GM12892 (cell line): ENCODE data around the gene SHROOM2.

Experiments
- POLR2A ChIP-seq: IDR thresholded peaks from 2 replicates; pipeline ENCODE4 v1.6.1; 2011; ENCODE audit warnings: low read depth, low read length, control low read depth
- POLR2AphosphoS5 ChIP-seq: IDR thresholded peaks from 2 replicates; pipeline ENCODE4 v1.6.1; 2011; ENCODE audit warnings: low read depth, low read length, control low read depth
- TAF1 ChIP-seq: IDR thresholded peaks from 2 replicates; pipeline ENCODE4 v1.6.1; 2011; ENCODE audit warnings: low read depth, mild to moderate bottlenecking, control low read depth, low read length, borderline replicate concordance

DNA sequence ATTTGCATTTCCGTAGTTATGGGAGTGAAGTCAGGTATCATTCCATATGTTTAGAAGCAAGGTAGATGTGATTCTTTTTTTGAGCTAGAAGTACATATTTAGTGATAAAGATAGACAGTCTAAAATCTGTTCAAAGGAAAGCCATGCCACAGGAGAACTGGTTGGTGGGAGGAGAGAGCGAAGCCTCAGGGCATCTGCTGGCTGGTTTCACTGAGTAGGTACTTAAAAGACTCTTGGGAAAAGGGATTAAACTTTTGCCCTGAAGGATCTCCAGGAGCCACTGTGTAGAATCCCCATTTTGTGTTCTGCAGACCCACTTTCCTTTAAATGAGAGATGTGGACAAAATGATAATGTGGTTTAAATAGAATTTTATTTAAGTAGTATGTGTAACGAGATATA, 89.6 kb downstream of the SHROOM2 start:
- TF ChIP-seq POLR2AphosphoS5 = no peak
- TF ChIP-seq POLR2A = no peak
- TF ChIP-seq TAF1 = no peak
